ENCODE data around the gene MAP3K6.

MAP3K6 gene

DNA sequence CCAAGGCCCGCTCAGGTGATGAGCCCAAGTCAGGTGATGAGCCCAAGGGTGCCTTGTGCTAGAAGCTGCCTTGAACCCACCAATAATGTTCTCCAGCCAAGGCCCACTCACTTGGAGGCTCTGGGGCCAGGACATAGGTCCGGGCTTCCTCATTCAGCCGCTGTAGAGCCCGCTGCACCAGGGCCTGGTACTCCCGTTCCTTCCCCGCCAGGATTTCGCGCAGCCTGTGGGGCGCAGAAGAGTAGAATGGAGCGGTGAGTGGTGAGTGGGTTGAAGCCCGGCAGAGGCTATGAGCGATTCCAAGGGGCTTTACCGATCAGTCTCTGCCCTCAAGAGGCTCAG lies 10.5 kb downstream of the MAP3K6 start:
- no peak for DNase-seq

DNA sequence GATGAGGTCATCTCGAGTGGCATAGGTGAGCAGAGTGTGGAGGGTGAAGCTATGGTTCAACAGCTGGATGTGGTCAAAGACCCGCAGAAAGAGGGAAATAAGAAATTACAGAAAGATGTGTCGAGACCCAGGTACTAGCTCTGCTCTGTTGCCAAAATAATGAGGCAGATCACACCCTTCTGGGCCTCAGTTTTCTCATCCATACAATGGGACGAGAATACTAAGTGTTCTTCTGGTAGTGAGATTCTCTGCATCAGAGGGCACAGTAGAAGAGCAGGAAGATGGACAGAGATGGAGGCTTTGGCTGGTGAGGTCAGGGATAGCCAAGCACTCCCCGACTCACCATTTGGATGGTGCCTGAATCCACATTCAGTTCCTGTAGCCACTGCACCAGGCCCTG lies 11.1 kb downstream of the MAP3K6 start:
- DNase-seq = no peak

DNA sequence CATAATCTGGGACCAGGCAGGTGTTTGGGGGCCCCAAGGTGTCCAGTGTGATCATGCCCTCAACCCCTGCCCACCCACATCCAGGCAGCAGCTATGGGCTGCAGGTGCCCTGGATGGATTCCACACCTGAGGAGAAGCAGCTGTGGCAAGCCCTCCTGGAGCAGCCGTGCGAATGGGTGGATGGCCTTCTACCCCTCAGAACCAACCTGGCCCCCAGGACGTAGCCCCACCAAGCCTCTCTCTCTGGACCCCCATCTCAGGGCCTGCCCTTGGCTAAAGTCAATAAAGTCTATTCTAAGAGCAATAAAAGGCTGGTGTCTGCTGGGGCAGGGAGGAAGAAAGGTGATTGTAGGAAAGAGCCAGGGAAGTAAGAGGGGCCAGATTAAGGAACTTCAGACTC lies 13.1 kb downstream of the MAP3K6 start:
- no peak for DNase-seq

DNA sequence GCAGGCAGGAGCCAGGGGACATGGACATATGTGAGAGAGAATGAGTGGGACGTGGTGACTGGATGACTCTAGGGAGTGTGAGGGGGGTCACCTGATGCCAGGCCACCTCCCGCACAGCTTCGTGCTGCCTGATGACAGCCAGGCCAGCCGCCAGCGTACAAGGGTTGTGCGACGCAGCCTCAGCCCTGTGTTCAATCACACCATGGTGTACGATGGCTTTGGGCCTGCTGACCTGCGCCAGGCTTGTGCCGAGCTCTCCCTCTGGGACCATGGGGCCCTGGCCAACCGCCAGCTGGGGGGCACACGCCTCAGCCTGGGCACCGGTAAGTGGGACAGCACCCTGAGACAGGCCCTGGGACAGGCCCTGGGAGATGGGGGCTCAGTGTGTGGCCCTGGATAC lies 13.6 kb downstream of the MAP3K6 start:
- no peak for DNase-seq

DNA sequence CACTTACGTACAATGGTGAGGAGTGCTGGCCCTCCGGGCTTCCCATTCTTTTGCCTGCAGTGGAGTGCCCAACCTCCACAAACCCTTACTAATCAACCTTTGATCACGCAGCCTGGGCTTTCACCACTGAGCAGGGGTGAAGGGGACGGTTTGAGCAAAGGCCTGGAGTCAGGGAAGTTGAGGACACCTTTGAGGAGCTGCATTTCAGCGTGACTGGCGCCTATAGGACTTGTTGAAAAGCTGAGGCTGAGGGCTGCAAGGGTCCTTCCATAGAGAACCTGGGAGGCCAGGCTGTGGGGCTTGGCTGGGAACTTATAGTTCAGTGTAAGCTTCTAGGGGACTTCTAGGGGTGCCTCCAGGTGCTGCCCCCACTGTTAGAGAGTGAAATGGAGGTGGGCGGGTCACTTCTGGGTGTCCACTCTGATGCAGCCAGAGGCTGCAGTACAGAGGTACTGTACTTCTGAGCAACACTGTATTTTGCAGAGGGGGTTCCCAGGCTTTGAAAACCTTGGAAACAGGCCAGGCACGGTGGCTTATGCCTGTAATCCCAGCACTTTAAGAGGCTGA lies 15.1 kb downstream of the MAP3K6 start:
- DNase-seq = no peak

DNA sequence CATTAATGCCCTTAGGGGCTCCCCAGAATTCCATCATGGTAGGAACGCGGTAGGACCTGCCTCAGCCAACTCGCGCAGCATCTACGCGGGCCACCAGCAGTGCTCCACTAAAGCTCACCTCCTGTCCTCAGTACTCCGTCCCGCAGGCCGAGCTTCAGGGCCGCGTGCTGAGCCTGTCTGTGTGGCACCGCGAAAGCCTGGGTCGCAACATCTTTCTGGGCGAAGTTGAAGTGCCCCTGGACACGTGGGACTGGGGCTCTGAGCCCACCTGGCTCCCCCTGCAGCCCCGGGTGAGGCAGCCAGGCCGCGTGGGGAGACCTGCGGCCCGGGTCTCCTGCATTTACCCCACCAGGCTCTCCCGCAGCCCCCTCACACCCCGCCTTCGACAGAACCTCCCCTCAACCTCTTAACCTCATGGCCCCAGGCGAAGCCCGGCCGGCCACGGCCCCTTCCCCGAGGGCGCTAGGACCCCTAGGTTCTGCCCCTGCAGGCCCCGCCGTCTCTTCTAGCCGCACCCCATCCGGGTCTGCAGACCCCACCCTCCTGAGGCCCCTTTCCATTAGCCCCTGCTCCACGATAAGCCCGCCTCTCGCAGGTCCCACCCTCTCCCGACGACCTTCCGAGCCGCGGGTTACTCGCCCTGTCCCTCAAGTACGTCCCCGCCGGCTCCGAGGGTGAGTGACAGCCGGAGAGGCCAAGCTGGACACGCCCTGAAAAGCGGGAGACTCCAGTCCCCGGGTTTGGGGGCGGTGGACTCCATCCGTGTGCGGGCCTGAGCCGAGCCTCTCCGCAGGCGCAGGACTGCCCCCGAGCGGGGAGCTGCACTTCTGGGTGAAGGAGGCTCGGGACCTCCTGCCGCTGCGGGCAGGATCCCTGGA lies 15.9 kb downstream of the MAP3K6 start:
- no peak for DNase-seq

DNA sequence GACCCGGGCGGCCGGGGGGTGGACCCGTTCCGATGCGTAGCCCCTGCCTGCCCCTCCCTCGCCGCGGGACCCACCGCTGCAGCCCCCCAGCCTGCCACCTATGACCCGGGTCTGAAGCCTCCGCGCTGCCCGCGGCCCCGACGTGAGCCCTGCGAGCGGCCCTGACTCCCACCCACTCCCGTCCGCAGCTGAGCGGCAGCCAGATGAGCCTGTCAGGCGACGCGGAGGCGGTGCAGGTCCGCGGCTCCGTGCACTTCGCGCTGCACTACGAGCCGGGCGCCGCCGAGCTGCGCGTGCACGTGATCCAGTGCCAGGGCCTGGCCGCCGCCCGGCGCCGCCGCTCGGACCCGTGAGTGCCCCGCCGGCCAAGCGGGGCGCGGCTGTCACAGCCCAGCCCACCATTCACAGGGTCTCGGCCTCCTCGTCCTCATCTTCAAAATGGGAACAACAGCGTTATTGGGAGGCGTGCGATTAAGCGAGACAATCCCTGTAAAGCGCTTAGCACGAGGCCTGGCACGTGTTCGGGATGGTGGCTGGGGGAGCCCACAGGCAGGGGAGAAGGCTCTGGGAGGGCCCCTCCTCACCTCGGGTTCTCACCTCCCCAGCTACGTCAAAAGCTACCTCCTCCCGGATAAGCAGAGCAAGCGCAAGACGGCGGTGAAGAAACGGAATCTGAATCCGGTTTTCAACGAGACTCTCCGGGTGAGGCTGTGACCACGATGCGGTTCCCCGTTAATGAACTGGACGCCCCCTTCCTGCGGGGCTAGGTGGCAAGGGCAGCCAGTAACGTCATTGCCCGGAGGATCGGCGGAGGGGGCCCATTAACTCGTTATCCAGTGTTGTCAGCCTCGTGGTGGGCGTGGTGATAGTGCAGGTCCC lies 16.7 kb downstream of the MAP3K6 start:
- peak; percentile 81 for DNase-seq

DNA sequence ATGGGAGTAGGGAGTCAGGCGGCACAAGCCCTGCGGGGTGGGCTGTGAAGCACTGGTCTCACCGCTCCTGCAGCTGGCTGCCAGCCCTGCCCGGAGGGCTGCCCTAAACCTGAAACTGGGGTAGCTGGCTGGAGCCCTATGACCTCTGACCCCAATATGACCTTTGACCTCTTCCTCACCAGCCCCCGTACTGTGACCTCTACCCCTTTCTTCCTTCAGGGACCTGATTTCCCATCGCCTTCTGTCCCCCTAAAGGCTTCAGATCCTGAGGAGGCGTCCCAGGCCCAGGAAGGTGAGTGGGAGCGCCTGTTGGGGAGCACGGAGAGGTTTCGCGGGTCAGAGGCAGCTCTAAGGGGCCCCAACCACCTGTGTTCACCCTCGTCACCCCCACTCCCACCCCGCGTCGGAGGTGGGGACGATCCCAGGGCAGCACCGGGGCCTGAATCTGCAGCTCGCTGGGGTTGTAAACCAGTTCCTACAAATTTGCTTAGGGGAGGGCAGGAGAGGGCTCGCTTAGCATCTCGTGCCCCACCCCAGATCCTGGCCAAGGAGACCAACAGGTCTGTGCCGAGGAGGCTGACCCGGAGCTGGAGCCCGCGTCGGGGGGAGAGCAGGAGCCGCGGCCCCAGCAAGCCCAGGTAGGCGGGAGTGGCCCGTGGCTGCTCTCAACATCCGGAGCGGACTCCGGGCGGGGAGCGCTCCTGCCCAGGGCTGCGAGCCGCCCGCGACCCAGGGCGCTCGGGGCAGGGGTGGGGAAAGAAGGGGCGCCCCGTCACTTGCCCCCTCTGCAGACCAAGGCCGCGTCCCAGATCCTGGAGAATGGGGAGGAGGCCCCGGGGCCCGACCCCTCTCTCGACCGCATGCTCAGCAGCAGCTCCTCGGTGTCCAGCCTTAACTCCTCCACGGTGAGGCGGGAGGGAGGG lies 17.6 kb downstream of the MAP3K6 start:
- peak; percentile 84 for DNase-seq

DNA sequence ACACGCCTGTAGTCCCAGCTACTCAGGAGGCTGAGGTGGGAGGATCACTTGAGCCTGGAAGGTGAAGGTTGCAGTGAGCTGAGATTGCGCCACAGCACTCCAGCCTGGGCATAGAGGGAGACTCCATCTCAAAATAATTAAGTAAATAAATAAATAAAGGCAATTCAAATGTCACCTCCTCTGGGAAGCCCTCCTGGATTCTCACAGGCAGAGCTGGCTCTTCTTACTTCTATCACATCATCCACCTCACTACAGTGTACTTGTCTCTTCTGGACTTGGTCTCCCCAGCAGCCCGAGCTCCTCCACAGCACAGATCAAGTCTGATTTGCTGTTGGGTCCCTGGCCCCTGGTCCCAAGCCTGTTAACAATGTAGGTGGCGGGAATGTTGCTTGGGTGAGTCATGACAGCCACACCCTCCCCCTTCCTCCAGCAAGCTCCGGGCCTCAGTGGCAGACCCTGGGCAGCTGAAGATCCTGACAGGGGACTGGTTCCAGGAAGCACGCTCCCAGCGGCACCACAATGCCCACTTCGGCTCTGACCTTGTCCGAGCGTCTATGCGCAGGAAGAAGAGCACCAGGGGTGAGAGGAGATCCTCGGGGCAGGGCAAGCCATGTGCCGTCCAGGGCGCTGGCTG lies 19.7 kb downstream of the MAP3K6 start:
- no peak for DNase-seq

DNA sequence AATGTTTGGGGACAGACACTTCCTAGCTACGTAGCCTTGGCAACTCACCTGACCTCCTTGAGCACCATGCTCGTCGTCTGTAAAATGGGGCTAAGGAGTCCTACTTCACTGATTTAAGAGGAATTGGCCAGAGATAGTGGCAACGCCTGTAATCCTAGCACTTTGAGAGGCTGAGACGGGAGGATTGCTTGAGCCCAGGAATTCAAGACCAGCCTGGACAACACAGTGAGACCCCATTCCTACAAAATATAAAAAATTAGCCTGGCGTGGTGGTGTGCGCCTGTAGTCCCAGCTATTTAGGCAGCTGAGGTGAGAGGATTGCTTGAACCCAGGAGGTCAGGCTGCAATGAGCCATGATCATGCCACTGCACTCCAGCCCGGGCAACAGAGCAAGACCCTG lies 20.4 kb downstream of the MAP3K6 start:
- DNase-seq = no peak

DNA sequence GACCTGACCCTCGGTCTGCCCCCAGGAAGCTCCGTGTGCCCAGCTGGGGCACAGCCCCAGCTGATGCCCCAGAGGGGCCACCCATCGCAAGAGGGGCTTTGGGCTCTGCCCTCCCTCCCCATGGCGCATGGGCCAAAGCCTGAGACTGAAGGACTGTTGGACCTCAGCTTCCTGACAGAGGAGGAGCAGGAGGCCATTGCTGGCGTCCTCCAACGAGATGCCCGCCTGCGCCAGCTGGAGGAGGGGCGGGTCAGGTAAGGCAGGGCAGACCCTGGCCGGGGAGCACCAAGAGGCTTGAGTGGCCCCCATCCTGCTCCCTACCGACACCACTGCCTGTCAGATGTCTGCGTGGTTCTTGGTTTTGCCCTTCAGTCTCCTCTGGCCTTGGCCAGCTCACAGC lies 21.5 kb downstream of the MAP3K6 start:
- no peak for DNase-seq

DNA sequence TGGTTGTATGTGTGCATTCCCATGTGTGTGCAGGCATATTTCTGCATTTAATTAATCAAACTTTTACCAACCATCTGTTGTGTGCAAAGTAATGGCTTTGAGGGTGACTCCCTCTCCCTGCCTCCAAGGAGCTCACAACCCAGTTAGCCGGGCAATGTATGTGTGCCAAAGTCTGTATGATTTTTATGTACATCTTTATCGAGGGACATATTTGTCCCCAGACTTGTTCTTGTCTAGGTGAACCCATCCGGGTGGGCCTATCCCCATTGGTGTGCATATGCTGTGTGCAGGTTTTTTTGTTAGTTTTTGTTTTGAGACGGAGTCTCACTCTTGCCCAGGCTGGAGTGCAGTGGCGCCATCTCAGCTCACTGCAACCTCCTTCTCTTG lies 23.1 kb downstream of the MAP3K6 start:
- no peak for DNase-seq

DNA sequence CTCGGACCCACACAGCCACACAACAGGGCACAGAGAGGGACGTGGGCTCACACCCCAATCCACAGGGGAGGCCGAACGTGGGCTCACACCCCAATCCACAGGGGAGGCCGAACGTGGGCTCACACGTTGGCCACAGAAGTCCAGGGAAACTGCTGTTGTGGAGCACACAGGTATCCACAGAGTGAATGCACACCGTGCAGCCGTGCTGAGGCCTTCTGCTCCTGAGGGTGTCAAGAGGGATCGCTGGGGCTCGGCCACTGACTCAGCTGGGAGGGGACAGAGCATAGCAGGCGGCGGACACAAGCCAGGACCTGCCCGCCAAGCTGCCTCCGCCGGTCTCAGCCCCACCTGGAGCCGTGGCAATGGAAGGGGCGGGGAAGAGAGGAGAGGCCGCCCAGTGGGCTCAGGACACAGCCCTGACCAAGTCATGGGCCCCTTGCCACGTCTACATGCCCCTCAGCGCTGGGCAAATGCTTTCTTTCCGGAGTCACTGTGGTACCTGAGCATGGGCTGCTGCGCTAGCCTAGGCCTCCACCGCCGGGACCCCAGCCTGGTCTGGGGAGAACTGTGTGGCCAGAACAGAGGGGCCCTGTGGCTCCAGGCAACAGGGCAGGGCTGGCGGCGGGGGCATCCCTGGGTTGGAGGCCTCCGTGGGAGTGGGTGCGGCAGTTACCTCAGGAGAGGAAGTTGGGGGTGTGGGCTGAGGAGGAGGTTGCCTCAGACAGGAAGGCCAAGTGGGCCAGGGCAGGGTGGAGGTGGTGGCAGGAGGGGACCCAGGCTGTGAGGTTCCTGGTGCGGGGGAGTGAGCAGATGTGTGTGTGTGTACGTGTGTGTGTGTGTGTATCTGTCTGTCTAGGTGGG lies 23.8 kb downstream of the MAP3K6 start:
- peak; percentile 84 for DNase-seq

DNA sequence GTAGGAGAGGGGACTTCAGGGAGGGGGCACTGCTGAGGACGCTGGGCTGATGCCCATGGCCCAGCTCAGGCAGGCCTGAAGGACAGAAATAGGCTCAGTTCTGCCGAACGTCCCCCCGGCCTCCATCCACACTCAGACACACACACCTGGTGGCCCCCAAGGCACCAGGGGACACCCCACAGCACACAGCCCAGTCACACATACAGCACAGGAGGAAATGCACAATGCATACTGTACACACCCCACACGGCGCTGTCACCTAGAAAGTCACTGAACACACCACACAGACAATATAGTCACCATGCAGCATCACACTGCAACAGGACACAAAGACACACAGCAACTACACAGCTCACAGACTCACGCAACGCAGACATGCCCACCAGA lies 24.4 kb downstream of the MAP3K6 start:
- no peak for DNase-seq

DNA sequence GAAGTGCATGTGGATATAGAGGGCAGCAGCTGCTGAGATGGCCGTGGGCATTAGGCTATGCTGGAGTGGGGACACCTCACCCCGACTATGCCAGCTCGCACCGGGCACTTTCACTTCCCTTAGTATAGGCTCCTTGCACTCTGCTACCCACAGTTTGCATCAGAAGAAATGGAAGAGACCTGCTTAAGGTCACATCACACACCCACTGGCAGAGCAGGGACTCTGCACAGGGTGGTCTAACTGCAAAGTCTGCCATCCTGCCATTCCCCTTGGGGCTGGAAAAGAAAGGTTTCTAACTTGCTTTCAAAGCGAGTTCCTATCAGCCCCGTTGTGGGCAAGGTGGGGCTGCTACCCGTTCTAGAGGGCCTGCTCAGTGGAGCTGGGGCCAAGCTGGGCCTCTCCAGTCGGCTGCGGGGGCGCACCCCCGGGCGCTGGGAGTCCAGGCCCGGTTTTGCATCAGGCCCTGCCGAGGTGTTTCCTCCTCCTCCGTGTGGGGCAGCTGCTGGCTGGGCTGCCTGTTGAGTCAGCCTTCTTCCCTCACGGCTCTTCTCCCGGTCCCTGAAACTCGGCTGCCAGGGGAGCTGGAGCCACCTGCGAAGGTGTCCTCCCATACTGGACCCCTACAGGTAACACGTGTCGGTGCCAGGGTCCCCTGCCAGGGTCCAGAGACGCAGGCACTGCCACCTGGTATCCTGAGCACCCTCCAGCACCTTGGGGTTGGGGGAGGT lies 25.1 kb downstream of the MAP3K6 start, which contains the start of gene SYTL1:
TSS of gene SYTL1 (plus strand) at position 498 of the 728 bp plus-strand sequence. CDS start 3,313 bp downstream, outside the sequence.
- peak; percentile 72 for DNase-seq

DNA sequence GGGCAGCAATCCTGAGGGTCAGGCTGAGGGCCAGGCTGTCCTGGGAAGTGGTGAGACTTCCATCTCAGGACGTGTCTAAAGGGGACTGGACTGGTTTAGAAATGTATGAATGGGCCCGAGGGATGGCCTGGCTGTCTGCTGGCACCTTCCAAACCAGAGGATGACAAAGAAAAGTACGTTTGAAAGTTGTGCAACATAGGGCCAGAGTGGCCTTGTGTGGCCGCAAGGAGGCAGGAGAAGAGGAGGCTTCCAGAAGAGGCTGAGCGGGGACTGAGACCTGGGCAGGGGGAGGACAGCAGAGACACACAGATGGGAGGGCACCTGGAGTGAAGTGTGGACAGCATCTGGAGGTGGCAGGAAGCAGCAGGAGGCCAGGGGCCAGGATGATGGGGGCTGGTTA lies 27.5 kb downstream of the MAP3K6 start:
- no peak for DNase-seq

DNA sequence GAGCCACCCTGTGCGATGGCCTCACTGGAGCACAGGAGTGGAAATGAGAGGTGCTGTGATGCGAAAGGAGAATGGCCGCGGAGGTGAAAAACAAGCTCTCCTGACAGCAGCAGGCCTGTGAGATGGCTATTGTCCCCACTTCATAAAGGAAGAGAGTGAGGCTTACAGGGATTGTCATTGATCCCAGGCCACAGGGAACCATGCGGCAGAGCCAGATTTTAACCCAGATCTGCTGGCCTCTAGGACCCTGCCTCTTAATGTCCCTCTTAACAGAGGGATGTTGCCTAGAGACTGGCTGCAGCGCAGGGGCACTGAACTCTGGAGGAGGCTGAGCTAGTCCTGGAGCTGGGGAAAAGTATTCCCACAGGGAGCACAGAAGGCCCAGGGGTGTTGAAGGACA lies 28.0 kb downstream of the MAP3K6 start:
- no peak for DNase-seq

DNA sequence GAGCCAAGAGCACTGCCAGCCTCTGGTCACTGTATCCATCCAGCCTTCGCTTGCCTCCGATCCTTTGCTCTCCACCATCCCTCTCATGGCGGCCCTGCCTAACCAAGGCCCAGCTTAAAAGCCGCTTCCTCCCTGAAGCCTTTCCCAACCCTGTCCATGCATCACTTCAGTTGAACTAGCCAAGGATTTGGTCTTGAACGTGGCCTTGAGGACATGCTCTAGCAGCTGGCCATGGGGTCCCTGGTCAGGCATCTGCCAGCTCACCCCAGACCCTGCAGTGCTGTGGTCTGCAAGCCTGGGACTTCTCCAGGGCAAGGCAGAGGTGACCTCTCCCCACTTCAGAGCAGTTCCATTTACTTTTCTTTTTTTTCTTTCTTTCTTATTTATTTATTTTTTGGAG lies 30.0 kb downstream of the MAP3K6 start:
- DNase-seq = no peak

DNA sequence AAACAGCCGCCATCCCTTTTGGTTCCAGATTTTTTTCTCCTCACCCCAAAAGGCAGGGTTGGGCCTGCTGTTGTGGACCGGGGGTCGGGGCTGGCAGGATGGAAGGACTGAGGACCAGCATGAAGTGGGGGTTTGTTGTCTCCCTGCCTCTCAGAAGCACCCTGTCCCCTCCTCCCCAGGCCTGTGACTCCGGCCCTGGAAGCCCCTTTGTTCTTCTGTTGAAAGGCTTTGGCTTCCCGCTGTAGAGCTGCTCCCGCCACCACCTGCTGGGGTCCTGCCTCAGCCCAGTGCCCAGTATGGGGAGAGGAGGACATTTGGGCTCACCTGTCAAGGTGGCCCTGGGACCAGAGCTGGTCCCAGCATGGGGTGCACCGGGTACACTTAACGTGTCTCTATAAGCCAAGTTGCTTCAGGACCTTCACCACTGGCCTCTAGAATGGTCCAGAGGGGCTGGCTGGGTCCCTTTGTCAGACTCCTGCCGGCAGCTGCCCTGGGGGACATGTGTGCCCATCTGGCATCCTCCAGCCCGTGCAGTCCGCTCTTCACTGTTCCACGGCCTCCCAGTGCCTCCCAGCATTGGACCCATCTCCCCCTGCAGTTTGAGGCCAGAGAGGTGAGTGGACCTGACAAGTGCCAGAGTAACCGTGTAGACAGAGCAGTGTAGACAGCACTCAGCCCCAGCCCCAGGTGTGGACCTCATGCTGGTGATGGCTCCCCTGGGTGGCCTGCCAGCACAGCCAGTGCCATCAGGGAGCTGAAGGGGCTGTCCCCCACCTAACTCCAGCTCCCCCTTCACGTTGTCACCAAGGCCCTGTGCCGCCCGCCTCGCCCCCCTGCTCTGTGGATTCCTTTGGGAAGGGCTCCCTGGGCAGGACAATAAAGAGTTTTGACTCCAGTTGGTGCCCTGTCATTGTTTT lies 31.0 kb downstream of the MAP3K6 start:
- no peak for DNase-seq

All from NCI-H1105 treated with DMSO at 0.1 percent for 48 hours (cell line).